DND-41 (cell line): Measurements from ENCODE around the gene ARMC12.

Experiments used
- CTCF ChIP-seq: IDR thresholded peaks from 2 replicates; pipeline ENCODE4 v1.5.1; 2012; ENCODE audit warnings: borderline replicate concordance, low read length, moderate library complexity, mild to moderate bottlenecking; ENCODE audit not compliant: poor library complexity, severe bottlenecking; ENCODE audit errors: extremely low read depth
- EZH2 ChIP-seq: IDR thresholded peaks from 3 replicates; pipeline ENCODE4 v1.6.1; 2012; ENCODE audit warnings: borderline replicate concordance, low read depth, mild to moderate bottlenecking, moderate library complexity, low read length, inconsistent platforms; ENCODE audit not compliant: severe bottlenecking

DNA sequence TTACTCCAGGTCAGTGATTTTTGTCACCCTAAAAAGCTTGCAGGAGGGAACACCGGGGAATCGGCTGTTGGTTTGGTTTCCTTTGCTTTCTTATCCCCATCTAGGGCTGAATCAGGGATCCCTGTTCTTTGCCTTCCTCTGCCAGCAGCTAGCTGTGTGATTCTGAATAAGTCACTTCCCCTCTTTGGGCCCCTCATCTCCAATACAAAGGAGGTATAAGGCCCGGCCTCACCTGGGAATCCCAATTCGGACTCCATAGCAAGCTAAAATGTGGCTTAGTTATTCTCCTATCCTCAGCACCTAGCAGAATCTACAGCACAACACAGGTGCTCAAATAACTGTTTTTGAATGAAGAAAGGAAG, 18.5 kb upstream of the ARMC12 start:
- TF ChIP-seq CTCF (no peak), EZH2 (no peak)
